H1 (cell line): Measurements from ENCODE around the gene ANKFY1. TPM values are rescaled to one million over a fixed set of nuclear protein-coding genes. Genes with fewer than 3 reads are reported as not detected.

Experiments
- CTCF ChIA-PET: fragments of 300-600 bp; sonication (Branson Sonifier 250); formaldehyde crosslinking; loops from one replicate; lab custom pipeline; 2021; ENCODE audit not compliant: partially characterized antibody; lab: Charles Lee
- POLR2A ChIA-PET: fragments of 300-600 bp; sonication (Branson Sonifier 250); formaldehyde crosslinking; loops from one replicate; lab custom pipeline; 2021; ENCODE audit warnings: inconsistent platforms; ENCODE audit not compliant: partially characterized antibody; lab: Charles Lee
- DNase-seq, 2 experiments: peaks; one replicate each; pipeline versions ENCODE4 v3.0.0 to v3.0.0-alpha.2; 2010 to 2022; ENCODE audit warnings: low spot score in 2 of 2, low read depth in 1 of 2, mixed read lengths in 1 of 2
- FAIRE-seq: peaks from 2 replicates; lab custom pipeline; 2011; peaks lifted over from hg19 to GRCh38; lab: Jason Lieb, UNC
- H2AFZ ChIP-seq: 2 replicates; pipeline ENCODE4 v1.8.1; 2012; ENCODE audit warnings: low read length, inconsistent platforms
- H2AK5ac ChIP-seq: 2 replicates; pipeline ENCODE4 v1.6.1; 2013; ENCODE audit warnings: low read depth, low read length
- H2BK120ac ChIP-seq: replicated peaks from 2 replicates; pipeline ENCODE3; 2013; ENCODE audit warnings: low read depth, low read length, inconsistent platforms
- H2BK12ac ChIP-seq: 2 replicates; pipeline ENCODE4 v1.6.1; 2013; ENCODE audit warnings: low read depth, low read length
- H2BK15ac ChIP-seq: 2 replicates; pipeline ENCODE4 v1.6.1; 2013; ENCODE audit warnings: low read length
- H2BK20ac ChIP-seq: 2 replicates; pipeline ENCODE4 v1.6.1; 2013; ENCODE audit warnings: low read length
- H2BK5ac ChIP-seq: 2 replicates; pipeline ENCODE4 v1.6.1; 2013; ENCODE audit warnings: low read depth, low read length
- H3K14ac ChIP-seq: 2 replicates; pipeline ENCODE4 v1.6.1; 2013; ENCODE audit warnings: inconsistent platforms; ENCODE audit not compliant: insufficient read length
- H3K18ac ChIP-seq: 2 replicates; pipeline ENCODE4 v1.6.1; 2013; ENCODE audit warnings: low read length; ENCODE audit errors: extremely low read depth
- H3K23ac ChIP-seq: 2 replicates; pipeline ENCODE4 v1.6.1; 2013; ENCODE audit warnings: inconsistent platforms; ENCODE audit not compliant: insufficient read length
- H3K23me2 ChIP-seq: 2 replicates; pipeline ENCODE4 v1.6.1; 2013; ENCODE audit warnings: low read depth, low read length
- H3K27ac ChIP-seq: 2 replicates; pipeline ENCODE4 v1.6.1; 2011; ENCODE audit warnings: low read depth, low read length, inconsistent platforms
- H3K27me3 ChIP-seq, 4 experiments: replicated peaks in 1 of 4; 1 replicate in 1 of 4; 2 replicates in 3 of 4; pipeline versions ENCODE4 v1.6.1 to v1.8.1; 2011 to 2013; ENCODE audit warnings: low read length in 3 of 4, mild to moderate bottlenecking in 3 of 4, inconsistent platforms in 2 of 4, mixed read lengths in 2 of 4, moderate library complexity in 1 of 4; ENCODE audit not compliant: control insufficient read depth in 3 of 4, insufficient read depth in 3 of 4; ENCODE audit errors: extremely low read depth in 1 of 4
- H3K36me3 ChIP-seq, 4 experiments: 2 replicates each; pipeline versions ENCODE4 v1.6.1 to v1.8.1; 2011 to 2013; ENCODE audit warnings: mild to moderate bottlenecking in 4 of 4, low read length in 3 of 4, moderate library complexity in 2 of 4, control low read depth in 1 of 4, inconsistent platforms in 1 of 4; ENCODE audit not compliant: insufficient read depth in 4 of 4, control insufficient read depth in 2 of 4
- H3K4ac ChIP-seq: replicated peaks from 2 replicates; pipeline ENCODE3; 2013; ENCODE audit warnings: low read length, low read depth, mixed read lengths, inconsistent platforms; ENCODE audit not compliant: insufficient read length
- H3K4me1 ChIP-seq, 4 experiments: replicated peaks in 1 of 4; 1 replicate in 1 of 4; 2 replicates in 3 of 4; pipeline versions ENCODE4 v1.6.1 to v1.8.1; 2011 to 2013; ENCODE audit warnings: low read length in 3 of 4, inconsistent platforms in 2 of 4, mixed read lengths in 1 of 4; ENCODE audit not compliant: insufficient read depth in 4 of 4, control insufficient read depth in 3 of 4
- H3K4me2 ChIP-seq, 2 experiments: 2 replicates each; pipeline versions ENCODE4 v1.6.1 to v1.8.1; 2011 to 2013; ENCODE audit warnings: low read depth in 2 of 2, low read length in 2 of 2, control low read depth in 1 of 2, inconsistent platforms in 1 of 2, mild to moderate bottlenecking in 1 of 2; ENCODE audit not compliant: insufficient read depth in 1 of 2
- H3K4me3 ChIP-seq, 4 experiments: fragments of 200-600, 300-600 bp in 1 of 4; sonication (generic), shearing (Covaris generic), sonication (Bioruptor Twin) in 1 of 4; 2 replicates each; pipeline versions ENCODE4 v1.5.1 to v1.8.1; 2011 to 2016; ENCODE audit warnings: low read length in 4 of 4, low read depth in 3 of 4, control low read depth in 2 of 4, inconsistent platforms in 2 of 4, mild to moderate bottlenecking in 2 of 4, mixed read lengths in 1 of 4, moderate library complexity in 1 of 4; ENCODE audit not compliant: insufficient read depth in 2 of 4; ENCODE audit errors: extremely low read depth in 1 of 4
- H3K56ac ChIP-seq: replicated peaks from 2 replicates; pipeline ENCODE3; 2013; ENCODE audit warnings: low read depth, mild to moderate bottlenecking, mixed read lengths, low read length, inconsistent platforms; ENCODE audit not compliant: insufficient read length
- H3K79me1 ChIP-seq: 2 replicates; pipeline ENCODE4 v1.6.1; 2013; ENCODE audit warnings: low read depth, low read length, control low read depth
- H3K79me2 ChIP-seq, 2 experiments: 2 replicates each; pipeline versions ENCODE4 v1.6.1 to v1.8.1; 2012 to 2013; ENCODE audit warnings: low read length in 2 of 2, mild to moderate bottlenecking in 2 of 2, inconsistent platforms in 1 of 2; ENCODE audit not compliant: insufficient read depth in 2 of 2, control insufficient read depth in 1 of 2
- H3K9ac ChIP-seq, 4 experiments: replicated peaks in 1 of 4; 1 replicate in 1 of 4; 2 replicates in 3 of 4; pipeline versions ENCODE4 v1.6.1 to v1.8.1; 2011 to 2013; ENCODE audit warnings: low read depth in 3 of 4, low read length in 3 of 4, control low read depth in 2 of 4, mild to moderate bottlenecking in 2 of 4, moderate library complexity in 2 of 4, inconsistent platforms in 1 of 4; ENCODE audit errors: extremely low read depth in 1 of 4
- H3K9me3 ChIP-seq, 2 experiments: 2 replicates each; pipeline versions ENCODE4 v1.6.1 to v1.8.1; 2012 to 2013; ENCODE audit warnings: mild to moderate bottlenecking in 2 of 2, moderate library complexity in 2 of 2, control low read depth in 1 of 2, inconsistent platforms in 1 of 2, low read depth in 1 of 2, low read length in 1 of 2, mixed read lengths in 1 of 2; ENCODE audit not compliant: insufficient read depth in 2 of 2
- H4K20me1 ChIP-seq, 2 experiments: replicated peaks in 1 of 2; 2 replicates each; pipeline versions ENCODE3 to v1.8.1; 2011 to 2013; ENCODE audit warnings: inconsistent platforms in 2 of 2, low read length in 2 of 2, mild to moderate bottlenecking in 1 of 2; ENCODE audit not compliant: insufficient read depth in 2 of 2, control insufficient read depth in 1 of 2
- H4K5ac ChIP-seq: 2 replicates; pipeline ENCODE4 v1.6.1; 2013; ENCODE audit warnings: low read length, low read depth, mixed read lengths, inconsistent platforms; ENCODE audit not compliant: insufficient read length
- H4K8ac ChIP-seq: 2 replicates; pipeline ENCODE4 v1.8.0; 2013; ENCODE audit warnings: mild to moderate bottlenecking, moderate library complexity, low read length, inconsistent platforms; ENCODE audit not compliant: insufficient read depth; ENCODE audit errors: extremely low read depth
- H4K91ac ChIP-seq: replicated peaks from 2 replicates; pipeline ENCODE3; 2013; ENCODE audit warnings: low read length, mixed read lengths, inconsistent platforms; ENCODE audit not compliant: insufficient read length
- ATF2 ChIP-seq: IDR thresholded peaks from 2 replicates; pipeline ENCODE4 v1.6.1; 2012; ENCODE audit warnings: low read length, inconsistent platforms
- CTCF ChIP-seq, 3 experiments: IDR thresholded peaks; 1 replicate in 2 of 3; 2 replicates in 1 of 3; pipeline versions ENCODE4 v1.5.1 to v1.6.1; 2011; ENCODE audit warnings: low read length in 3 of 3, mild to moderate bottlenecking in 3 of 3, inconsistent platforms in 2 of 3, low read depth in 1 of 3, moderate library complexity in 1 of 3; ENCODE audit not compliant: insufficient read depth in 1 of 3; ENCODE audit errors: control extremely low read depth in 1 of 3
- RAD21 ChIP-seq, 2 experiments: IDR thresholded peaks in 1 of 2; conservative IDR thresholded peaks in 1 of 2; 2 replicates each; pipeline ENCODE4 v1.6.1; 2011; ENCODE audit warnings: low read depth in 2 of 2, low read length in 2 of 2, improper control_type of control experiment in 1 of 2, inconsistent platforms in 1 of 2, mild to moderate bottlenecking in 1 of 2, moderate library complexity in 1 of 2
- SRF ChIP-seq: IDR thresholded peaks from 2 replicates; pipeline ENCODE4 v1.6.1; 2011; ENCODE audit warnings: mild to moderate bottlenecking, low read depth, low read length, moderate library complexity
- WGBS, 2 experiments: shearing (Covaris generic) in 1 of 2; methylation state at CpG; one replicate each; pipeline versions ENCODE4 v1.1.6 to v1.1.7; 2013 to 2015; ENCODE audit warnings: low lambda C conversion rate in 2 of 2, mixed read lengths in 2 of 2, inconsistent platforms in 1 of 2, low coverage in 1 of 2, missing lambda C conversion rate in 1 of 2; ENCODE audit not compliant: insufficient replicate concordance in 2 of 2, insufficient coverage in 1 of 2, insufficient read length in 1 of 2; ENCODE audit errors: extremely low coverage in 1 of 2, missing lambda C conversion rate in 1 of 2; 5-methylcytosine and 5-hydroxymethylcytosine counted together
- polyA plus RNA-seq, 7 experiments: library from polyadenylated mRNA; depleted of rRNA in 3 of 7; stranded (reverse) in 5 of 7; unstranded in 2 of 7; fragments of >200 nt in 5 of 7; fragments of 200-250 nt in 2 of 7; gene quantifications; 1 replicate in 5 of 7; 2 replicates in 1 of 7; 4 replicates in 1 of 7; pipeline versions ENCODE4 v1.2.1 to v1.2.3, GENCODE V29; 2011 to 2013; ENCODE audit warnings: missing spikeins in 2 of 7, mixed read lengths in 2 of 7
- total RNA-seq: library from RNA; stranded (reverse); fragmentation: NEBNext Ultra II Directional; extraction: Animal tissue kit (Norgen Biotek cat#: 25700); gene quantifications from 2 replicates; pipeline ENCODE4 v1.2.1, GENCODE V29; 2021

The ANKFY1 gene
- total and polyA plus RNA-seq, 2 of the 8 experiments (the other 6 are each of a cell fraction or from before 2014, with no cell fraction given): 28.3 to 45.3 TPM

GRCh38 chr17:4156750-4157381 is 106.9 kb downstream of the ANKFY1 start:
- H4K91ac ChIP-seq: no peak overlapping the region
- peak in 1 of 2 experiments; percentile 71 for DNase-seq
- no peak overlapping the region for H3K4me3 ChIP-seq
- H2BK120ac ChIP-seq: no peak overlapping the region
- no peak overlapping the region for H2BK20ac ChIP-seq
- H3K27me3 ChIP-seq: no peaks in the 10 kb centered on the region; a peak in 1 of 7 replicates
- H2BK15ac ChIP-seq: no peak overlapping the region
- no peaks in the 10 kb centered on the region for H3K79me1 ChIP-seq
- H3K4ac ChIP-seq: no peak overlapping the region
- no peak overlapping the region; the same call in 1 of the 2 replicates for H2BK12ac ChIP-seq
- H3K14ac ChIP-seq: no peak overlapping the region
- no peaks in the 10 kb centered on the region for H3K23me2 ChIP-seq
- no peak overlapping the region for H3K18ac ChIP-seq
- no peaks in the 10 kb centered on the region for H3K36me3 ChIP-seq
- WGBS, 2 experiments: 85% methylated on average over 16 of the region's 16 CpGs; no CpG with 5 or more reads in 1 of the 2 experiments
- H3K79me2 ChIP-seq: no peaks in the 10 kb centered on the region
- TF ChIP-seq RAD21 (IDR thresholded peaks at IDR 0.05 in 1 of 2, conservative IDR thresholded peaks at IDR 0.05 in 1 of 2; ENCODE audit: low read depth in 2 of 2, low read length in 2 of 2): peak; percentile 47 to 55; a peak in 3 of 4 replicates
- no peak for TF ChIP-seq SRF
- TF ChIP-seq ATF2: no peak
- peak; percentile 45 to 65 (median 63) for TF ChIP-seq CTCF (IDR thresholded peaks at IDR 0.05; ENCODE audit: control extremely low read depth in 1 of 3, insufficient read depth in 1 of 3, low read depth in 1 of 3, low read length in 3 of 3)
- TF ChIP-seq, all 59 proteins: peak for 2
- H3K4me1 ChIP-seq: peaks cover 0 to 6% (median under 1%) of the 10 kb centered on the region in 4 experiments; a peak in 3 of 7 replicates
- no peak for FAIRE-seq
- no peaks in the 10 kb centered on the region for H3K9me3 ChIP-seq
- H4K20me1 ChIP-seq: peaks cover 0 to 3% of the 10 kb centered on the region in 2 experiments
- H2AK5ac ChIP-seq: no peak overlapping the region
- H3K56ac ChIP-seq: no peak overlapping the region
- CTCF ChIA-PET: interaction anchor here (0.7 to 2.6 kb wide), 20 partner anchors 9 to 221 kb away, joined by 3 to 16 read pairs (median 4); no protein-coding TSS in a partner anchor
- H2BK5ac ChIP-seq: no peak overlapping the region
- H2AFZ ChIP-seq: no peak overlapping the region
- H3K9ac ChIP-seq: no peak overlapping the region
- H3K4me2 ChIP-seq: no peak overlapping the region
- H4K8ac ChIP-seq: no peak overlapping the region
- no peak overlapping the region for H3K23ac ChIP-seq
- POLR2A ChIA-PET: interaction anchor here (0.6 to 12.0 kb wide), 4 partner anchors 11 to 59 kb away, joined by 3 to 117 read pairs (median 3); partner anchors contain the start of genes CYB5D2 and ZZEF1
- 0 out of 2 replicates have a peak overlapping the region, but pooled peaks have one; percentile 23 for H3K27ac ChIP-seq
- H4K5ac ChIP-seq: no peak overlapping the region
